SK-N-MC (cell line): ENCODE results near the gene CFAP65.

Experiments
- DNase-seq: peaks from one replicate; pipeline ENCODE4 v3.0.0-alpha.2; 2011; ENCODE audit warnings: low read depth, low spot score
- H3K27ac ChIP-seq: fragments of 200-600 bp; sonication (generic); 2 replicates; pipeline ENCODE4 v1.5.1; 2016; ENCODE audit warnings: mixed run types
- H3K36me3 ChIP-seq: fragments of 200-600 bp; sonication (generic); 2 replicates; pipeline ENCODE4 v1.6.1; 2017; ENCODE audit warnings: antibody characterized with exemption, low read length, mixed read lengths; ENCODE audit not compliant: insufficient read depth
- H3K4me3 ChIP-seq: fragments of 200-600 bp; sonication (generic); 2 replicates; pipeline ENCODE4 v1.5.1; 2016
- H3K9ac ChIP-seq: fragments of 200-600 bp; sonication (generic); 2 replicates; pipeline ENCODE4 v1.8.0; 2017; ENCODE audit warnings: mixed run types, mixed read lengths; ENCODE audit not compliant: insufficient read length
- H3K9me3 ChIP-seq: fragments of 200-600 bp; sonication (generic); 2 replicates; pipeline ENCODE4 v1.6.1; 2017; ENCODE audit warnings: low read depth, mild to moderate bottlenecking, antibody characterized with exemption, low read length, moderate library complexity, mixed read lengths
- EZH2 ChIP-seq: fragments of 200-600 bp; sonication (generic); IDR thresholded peaks from one replicate; pipeline ENCODE4 v1.6.1; 2017; ENCODE audit warnings: antibody characterized with exemption
- FOXP2 ChIP-seq: optimal IDR thresholded peaks from 2 replicates; pipeline ENCODE3; 2011; ENCODE audit warnings: mild to moderate bottlenecking, moderate library complexity; ENCODE audit not compliant: insufficient read depth; ENCODE audit errors: extremely low read length, control extremely low read depth
- POLR2AphosphoS5 ChIP-seq: IDR thresholded peaks from 2 replicates; pipeline ENCODE4 v1.6.1; 2012; ENCODE audit warnings: mild to moderate bottlenecking, low read depth, low read length, borderline replicate concordance

The CFAP65 gene

GRCh38 chr2:218988164-218988563 lies 53.2 kb downstream of the CFAP65 start:
- Histone ChIP-seq H3K9ac (no peak overlapping the region), H3K36me3 (no peaks in the 10 kb centered on the region), H3K4me3 (no peak overlapping the region), H3K27ac (no peak overlapping the region), H3K9me3 (no peaks in the 10 kb centered on the region)
- DNase-seq, result no peak
- no peak for TF ChIP-seq POLR2AphosphoS5
- TF ChIP-seq EZH2, result no peak
- TF ChIP-seq FOXP2, result no peak

- no peak for TF ChIP-seq POLR2AphosphoS5
- TF ChIP-seq FOXP2, result no peak
- no peak for TF ChIP-seq EZH2
- Histone ChIP-seq H3K36me3 (no peaks in the 10 kb centered on the region), H3K4me3 (no peak overlapping the region), H3K27ac (no peak overlapping the region), H3K9me3 (no peaks in the 10 kb centered on the region), H3K9ac (no peak overlapping the region)
- no peak for DNase-seq
Measured at GRCh38 chr2:218986148-218986761, 55.1 kb downstream of the CFAP65 start.

GRCh38 chr2:218985325-218986091 lies 55.8 kb downstream of the CFAP65 start:
- no peaks in the 10 kb centered on the region for H3K9me3 ChIP-seq
- no peak overlapping the region for H3K27ac ChIP-seq
- H3K4me3 ChIP-seq, result peak overlapping the region; percentile 71
- no peak for DNase-seq
- TF ChIP-seq FOXP2, result no peak
- no peak for TF ChIP-seq POLR2AphosphoS5
- TF ChIP-seq EZH2, result no peak
- no peak overlapping the region for H3K9ac ChIP-seq
- H3K36me3 ChIP-seq, result no peaks in the 10 kb centered on the region

GRCh38 chr2:218985021-218985324 lies 56.3 kb downstream of the CFAP65 start, which contains the start of gene FEV:
Gene FEV (minus strand): TSS chr2:218985184. CDS start chr2:218985075, 109 bp downstream.
- H3K36me3 ChIP-seq, result no peaks in the 10 kb centered on the region
- TF ChIP-seq EZH2, result no peak
- no peak for TF ChIP-seq FOXP2
- TF ChIP-seq POLR2AphosphoS5, result no peak
- no peak within 1 kb of the TSS for H3K27ac ChIP-seq
- H3K9ac ChIP-seq, result no peak within 1 kb of the TSS
- DNase-seq, result no peak
- no peaks in the 10 kb centered on the region for H3K9me3 ChIP-seq
- H3K4me3 ChIP-seq, result peak within 1 kb of the TSS; percentile 71

- H3K27ac ChIP-seq, result no peak overlapping the region
Measured at GRCh38 chr2:218984239-218985020, 56.9 kb downstream of the CFAP65 start.

GRCh38 chr2:218983934-218984238 lies 57.4 kb downstream of the CFAP65 start:
- TF ChIP-seq FOXP2, result no peak
- TF ChIP-seq POLR2AphosphoS5, result no peak
- no peak for TF ChIP-seq EZH2

More at GRCh38 chr2:218984239-218985020, 56.9 kb downstream of the CFAP65 start:
- H3K4me3 ChIP-seq, result peak overlapping the region; percentile 71
- no peaks in the 10 kb centered on the region for H3K36me3 ChIP-seq
- DNase-seq, result no peak
- H3K9me3 ChIP-seq, result no peaks in the 10 kb centered on the region
- no peak overlapping the region for H3K9ac ChIP-seq
- no peak for TF ChIP-seq FOXP2
- no peak for TF ChIP-seq EZH2
- TF ChIP-seq POLR2AphosphoS5, result no peak

GRCh38 chr2:218983263-218983933 lies 57.9 kb downstream of the CFAP65 start:
- Histone ChIP-seq H3K27ac (no peak overlapping the region), H3K4me3 (no peak overlapping the region), H3K36me3 (no peaks in the 10 kb centered on the region), H3K9ac (no peak overlapping the region), H3K9me3 (no peaks in the 10 kb centered on the region)
- TF ChIP-seq EZH2 (no peak), POLR2AphosphoS5 (no peak), FOXP2 (no peak)
- DNase-seq, result no peak

More at GRCh38 chr2:218983934-218984238, 57.4 kb downstream of the CFAP65 start:
- no peak overlapping the region for H3K9ac ChIP-seq
- no peak for DNase-seq
- H3K9me3 ChIP-seq, result no peaks in the 10 kb centered on the region
- H3K4me3 ChIP-seq, result peak overlapping the region; percentile 71
- H3K36me3 ChIP-seq, result no peaks in the 10 kb centered on the region
- no peak overlapping the region for H3K27ac ChIP-seq
